Ecto neural progenitor cell (in vitro differentiated cells): ENCODE measurements around the gene PCLO.

Source experiments
- DNase-seq: peaks from one replicate; pipeline ENCODE4 v3.0.0-alpha.2; 2018; ENCODE audit warnings: low spot score

Gene PCLO

DNA sequence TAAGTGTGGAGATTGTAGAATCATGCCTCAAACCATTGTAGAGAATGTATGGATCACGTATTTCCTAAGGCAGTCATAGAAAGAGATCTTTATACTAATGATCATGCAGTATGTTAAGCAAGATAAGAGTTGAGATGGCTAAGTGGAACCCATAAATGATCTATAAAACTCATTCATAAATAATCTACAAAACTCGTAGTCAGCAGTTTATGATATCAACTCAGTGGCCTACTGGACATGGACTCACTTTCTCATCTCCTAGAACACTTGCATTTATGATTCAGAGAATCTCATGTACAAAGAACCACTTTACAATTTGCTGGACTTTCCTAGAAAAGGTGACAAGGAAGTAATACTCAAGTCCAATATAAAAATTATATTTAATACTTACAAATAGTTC is 339.6 kb downstream of the PCLO start:
- no peak for DNase-seq

DNA sequence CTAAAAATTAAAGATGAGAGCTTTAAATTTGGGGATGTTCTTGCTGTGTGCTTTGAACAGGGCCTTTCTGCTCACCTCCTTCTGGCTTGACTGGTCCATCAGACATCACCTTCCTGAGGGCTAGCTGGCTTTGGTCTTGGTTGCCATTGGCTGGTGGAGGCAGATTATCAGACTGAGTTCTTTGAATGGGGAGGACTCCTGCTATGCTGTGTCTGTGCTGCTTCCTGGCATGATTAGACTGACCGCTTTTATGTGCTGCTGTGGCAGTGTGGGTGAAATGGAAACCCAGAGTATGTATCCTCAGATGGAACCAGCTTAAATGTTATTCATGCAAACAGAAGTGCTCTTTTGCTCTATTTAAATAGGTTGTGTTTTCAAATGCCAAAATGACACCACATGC is 341.6 kb downstream of the PCLO start:
- DNase-seq: no peak

DNA sequence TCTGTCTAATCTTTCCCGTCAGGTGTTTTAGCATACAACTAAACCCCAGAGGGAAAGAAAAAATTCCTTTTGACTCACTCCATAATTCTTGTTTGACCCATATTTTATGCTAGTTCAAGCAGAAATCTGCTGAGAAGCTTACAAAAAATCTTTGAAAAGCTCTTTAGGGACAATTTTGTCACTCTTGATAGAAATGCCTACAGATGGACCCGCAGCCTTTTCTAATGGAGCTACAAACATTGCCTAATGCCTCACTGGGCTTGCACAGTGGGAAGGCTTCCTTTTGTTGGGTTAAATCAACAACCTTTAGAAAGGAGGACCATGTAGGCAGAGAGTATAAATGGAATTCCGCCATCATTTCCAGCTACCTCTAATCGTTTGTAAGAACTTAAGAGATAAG is 344.5 kb downstream of the PCLO start:
- DNase-seq: no peak

DNA sequence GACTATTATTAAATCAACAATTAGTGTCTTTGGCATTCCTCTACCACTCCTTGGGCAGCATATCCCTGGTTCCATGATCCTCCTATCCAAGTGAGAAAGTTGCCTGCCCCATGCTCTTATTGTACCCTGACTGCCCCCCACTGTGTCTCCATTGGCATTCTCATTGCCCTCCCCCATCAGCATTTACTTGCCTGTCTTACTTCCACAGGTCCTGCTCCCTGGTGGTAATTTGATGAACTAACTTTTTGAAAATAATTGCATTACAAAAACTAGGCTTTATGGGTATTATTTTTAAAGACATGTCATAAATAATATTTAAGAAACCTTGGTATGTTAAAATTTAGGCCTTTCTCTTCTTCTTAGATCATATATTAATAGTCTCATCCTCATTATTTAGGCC is 346.4 kb downstream of the PCLO start:
- no peak for DNase-seq

DNA sequence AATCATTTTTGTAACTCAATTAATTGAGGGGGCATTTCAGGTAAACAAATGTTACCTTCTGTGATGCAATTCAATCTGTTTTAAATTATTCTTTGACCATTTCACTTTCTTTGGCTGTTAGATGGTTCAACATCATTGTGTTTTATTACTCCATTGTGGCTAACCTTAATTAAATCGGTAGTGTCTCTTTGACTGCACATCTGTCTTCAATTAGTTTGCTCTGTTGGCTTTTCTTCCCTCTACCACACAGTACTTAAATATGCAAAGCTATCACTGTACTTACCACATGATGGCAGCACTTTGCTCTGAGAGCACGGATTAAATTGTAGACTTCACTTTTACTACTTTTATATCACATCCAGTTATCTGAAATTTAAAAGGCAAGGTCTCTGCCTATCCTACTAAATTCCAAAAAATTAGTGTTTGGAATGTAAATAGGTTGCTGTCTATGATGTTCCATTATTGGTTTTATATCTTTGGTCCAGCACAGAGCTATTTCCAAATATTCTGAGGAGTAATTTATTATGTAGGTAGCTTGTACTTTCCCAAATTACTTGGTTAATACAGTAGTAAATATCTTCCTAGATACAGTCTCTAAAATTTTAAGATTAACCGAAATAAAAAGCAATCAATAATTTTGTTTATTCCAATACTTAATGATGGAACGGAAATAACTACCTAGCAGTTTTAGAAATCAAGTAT is 352.0 kb downstream of the PCLO start:
- DNase-seq: no peak

DNA sequence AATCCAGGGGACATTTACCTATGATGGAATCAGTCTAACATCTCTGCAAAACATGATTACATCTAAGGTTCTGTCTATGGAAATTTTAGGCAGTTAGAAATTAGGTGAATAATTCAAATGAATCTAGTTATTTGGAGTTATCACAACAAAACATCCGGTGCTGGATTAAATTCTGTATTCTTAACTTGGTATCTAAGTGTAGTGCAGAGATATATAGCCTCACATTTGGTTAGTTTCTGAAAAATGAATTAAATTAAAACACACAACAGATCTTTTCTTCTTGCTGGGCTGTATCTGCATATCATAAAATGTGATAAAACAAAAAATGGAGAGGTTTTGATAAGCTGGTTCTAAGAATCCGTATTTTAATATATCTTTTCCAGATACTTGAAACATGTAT is 354.1 kb downstream of the PCLO start:
- DNase-seq: no peak

DNA sequence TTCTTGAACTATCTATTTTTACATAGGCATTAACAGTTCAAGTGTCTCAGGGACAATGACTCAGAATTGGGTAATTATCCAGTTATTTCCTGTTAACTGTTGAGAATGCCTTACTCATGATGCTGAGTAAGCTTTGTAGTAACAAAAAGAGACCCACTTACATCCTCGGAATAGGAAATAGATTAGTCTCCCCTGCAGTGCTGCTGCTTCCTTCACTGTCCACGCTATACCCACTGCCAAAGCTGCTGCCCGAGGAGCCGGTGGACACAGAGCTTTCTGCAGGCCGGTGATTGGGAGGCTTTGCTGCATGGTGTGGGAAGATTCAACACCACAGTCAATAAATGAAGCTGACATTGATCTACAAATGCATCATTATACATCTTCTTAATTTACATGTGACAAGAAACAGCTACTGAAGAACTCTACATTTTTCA is 357.1 kb downstream of the PCLO start:
- DNase-seq: no peak

DNA sequence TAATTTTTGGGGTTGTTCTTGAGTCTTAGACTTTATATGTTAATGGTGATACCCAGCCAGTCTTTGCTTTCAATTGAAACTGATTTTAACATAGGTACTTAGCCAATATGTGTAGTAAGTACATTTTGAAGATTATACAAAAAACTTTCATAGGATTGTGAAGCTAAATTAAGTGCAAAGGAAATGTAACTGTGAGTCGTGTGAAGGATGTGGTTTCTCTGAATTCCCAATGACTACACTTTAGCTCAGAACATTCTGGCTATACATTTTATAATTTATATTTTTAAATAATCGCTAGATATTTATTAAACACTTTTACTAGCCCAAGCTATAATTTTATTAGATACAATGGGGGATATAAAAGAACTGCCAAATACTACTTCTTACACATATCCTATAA is 359.3 kb downstream of the PCLO start:
- no peak for DNase-seq

DNA sequence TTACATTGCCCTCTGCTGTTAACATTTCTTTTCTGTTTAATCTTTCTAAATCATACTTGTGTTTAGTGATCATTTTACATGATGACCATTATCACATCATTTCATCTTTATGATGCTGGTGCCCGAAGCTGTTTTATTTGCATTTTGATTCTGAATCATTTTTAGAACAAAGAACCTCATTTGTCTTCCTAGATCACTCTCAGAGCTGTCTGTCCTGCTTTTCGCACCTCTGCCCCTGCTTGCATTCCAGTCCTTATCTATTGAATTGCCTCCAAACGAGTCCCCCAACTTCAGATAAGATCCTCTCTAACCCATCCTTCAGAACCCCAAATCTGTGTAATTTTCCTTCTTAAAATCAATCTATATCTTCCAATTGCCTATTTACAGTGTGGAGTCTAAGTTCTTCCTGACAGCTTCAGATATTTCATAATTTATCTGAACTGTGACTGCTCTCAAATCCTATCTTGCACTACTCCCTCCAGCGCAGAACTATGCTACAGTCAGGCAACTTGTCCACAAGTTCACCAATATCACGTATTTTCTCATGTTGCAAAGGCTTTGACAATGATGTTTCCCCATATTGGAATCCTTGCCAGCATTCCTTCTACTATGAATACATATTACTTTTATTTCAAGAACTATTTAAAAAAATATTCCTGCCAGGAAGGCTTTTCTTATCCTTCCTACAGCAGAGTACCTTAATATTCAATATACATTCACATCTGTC is 372.6 kb downstream of the PCLO start:
- no peak for DNase-seq

DNA sequence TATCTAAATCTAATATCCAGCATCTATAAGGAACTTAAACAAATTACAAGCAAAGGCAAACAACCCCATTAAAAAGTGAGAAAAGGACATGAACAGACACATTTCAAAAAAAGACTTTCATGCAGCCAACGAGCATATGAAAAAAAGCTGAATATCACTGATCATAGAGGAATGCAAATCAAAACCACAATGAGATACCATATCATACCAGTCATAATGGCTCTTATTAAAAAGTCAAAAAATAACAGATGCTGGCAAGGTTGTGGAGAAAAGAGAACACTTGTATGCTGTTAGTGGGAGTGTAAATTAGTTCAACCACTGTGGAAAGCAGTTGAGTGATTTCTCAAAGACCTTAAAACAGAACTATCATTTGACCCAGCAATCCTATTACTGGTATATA is 384.7 kb downstream of the PCLO start:
- DNase-seq: no peak

DNA sequence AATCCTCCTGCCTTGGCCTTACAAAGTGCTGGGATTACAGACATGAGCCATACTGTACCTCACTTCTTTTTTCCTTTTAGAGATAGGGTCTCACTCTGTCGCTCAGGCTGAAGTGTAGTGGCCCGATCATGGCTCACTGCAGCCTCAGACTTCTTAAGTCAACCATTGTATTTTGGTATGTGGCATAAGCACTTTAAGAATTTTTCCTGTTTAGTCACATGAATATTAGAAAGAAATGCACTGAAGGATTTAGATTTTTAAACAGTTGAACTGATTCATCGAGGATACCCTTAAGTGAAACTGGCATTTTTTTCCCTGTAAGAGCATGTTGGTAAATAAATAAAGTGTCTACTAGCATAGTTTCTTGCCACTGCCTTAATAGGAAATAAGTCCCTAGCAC is 399.8 kb downstream of the PCLO start:
- DNase-seq: no peak

DNA sequence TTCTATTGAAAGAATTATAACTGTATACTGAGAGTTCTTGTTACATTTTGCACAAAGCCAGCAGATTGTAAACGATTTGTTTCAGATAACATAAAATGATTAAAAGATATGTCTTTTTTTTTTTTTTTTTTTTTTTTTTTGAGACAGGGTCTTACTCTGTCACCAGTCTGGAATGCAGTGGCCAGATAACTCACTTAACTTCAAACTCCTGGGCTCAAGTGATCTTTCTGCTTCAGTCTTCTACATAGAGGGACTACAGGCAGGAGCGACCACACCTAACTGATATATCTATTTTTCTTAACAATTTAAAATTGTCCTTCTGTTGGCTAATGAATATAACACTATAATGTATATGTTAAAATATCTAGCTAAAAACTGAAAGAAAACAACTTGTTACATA is 401.9 kb downstream of the PCLO start:
- DNase-seq: no peak

DNA sequence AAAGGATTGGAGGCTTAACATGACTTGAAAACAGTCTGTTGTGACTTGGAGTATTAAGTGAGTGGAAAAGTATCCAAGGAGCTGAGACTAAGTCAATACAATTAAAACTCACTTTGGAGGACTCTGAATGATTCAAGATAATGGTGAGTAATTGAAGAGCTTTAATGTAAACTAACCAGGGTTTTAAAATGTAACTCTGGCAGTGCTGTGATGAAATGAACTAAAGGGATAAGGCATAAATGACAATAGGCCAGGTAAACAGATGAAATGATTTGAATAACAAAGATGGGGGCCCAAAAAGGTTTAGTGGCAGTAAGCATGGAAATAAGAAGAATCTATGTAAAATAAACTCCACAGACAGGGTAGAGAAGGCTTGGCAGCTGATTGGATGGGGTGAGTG is 402.6 kb downstream of the PCLO start:
- DNase-seq: no peak

DNA sequence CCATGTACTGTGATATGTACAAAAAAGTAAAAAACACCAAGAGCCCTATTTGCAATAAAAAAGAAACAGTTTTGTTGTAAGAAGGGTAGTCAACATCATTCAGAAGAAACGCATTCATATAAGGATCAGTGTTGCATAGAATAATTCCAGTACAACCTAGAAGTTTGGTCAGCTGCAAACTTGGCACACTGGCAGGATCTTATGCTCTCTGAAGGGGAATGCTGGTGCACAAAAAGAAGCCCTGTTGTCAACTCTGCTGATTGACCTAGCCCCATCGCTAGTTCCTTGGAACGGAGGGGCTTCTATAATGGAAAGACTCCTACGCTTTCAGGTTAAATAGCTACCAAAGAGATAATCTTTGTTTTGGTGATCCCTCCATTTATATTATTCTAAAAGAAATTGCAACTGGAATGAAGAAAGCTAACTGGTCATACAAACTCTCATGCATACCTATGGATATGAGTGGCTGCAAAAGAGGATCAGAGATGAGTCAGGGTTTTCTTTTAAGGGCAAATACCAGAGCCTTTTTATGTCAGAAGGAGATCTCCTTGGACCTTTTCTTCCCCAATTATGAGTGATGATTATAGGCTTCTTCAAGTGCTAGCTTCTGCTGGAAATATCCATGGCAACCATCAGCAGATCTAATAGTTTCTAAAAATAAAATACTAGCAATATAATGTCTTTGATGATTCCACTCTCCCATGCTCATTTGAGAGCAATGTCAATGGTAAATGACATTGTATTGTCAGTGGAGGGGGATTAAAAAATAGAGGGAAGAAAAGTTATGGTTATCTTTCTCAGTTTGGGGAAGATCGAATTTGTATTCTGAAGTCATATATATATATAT is 406.8 kb downstream of the PCLO start:
- no peak for DNase-seq

DNA sequence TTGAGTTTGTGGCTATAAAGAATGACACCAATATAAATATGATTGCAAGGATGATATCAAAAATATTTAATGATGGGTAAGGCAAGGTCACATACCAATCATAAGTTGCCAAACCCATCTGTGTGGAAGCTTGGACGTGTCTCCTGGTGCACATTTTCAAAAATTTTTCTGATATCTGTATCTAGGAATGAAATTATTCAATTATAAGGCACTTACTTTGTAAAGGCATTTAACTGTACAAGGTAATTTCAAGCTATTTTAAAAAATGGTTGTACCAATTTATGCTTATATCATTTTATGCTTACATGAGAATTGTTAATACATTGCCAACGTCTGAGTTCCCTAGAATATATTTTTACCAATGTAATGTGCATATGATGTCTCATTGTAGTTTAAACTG is 412.7 kb downstream of the PCLO start:
- DNase-seq: no peak

DNA sequence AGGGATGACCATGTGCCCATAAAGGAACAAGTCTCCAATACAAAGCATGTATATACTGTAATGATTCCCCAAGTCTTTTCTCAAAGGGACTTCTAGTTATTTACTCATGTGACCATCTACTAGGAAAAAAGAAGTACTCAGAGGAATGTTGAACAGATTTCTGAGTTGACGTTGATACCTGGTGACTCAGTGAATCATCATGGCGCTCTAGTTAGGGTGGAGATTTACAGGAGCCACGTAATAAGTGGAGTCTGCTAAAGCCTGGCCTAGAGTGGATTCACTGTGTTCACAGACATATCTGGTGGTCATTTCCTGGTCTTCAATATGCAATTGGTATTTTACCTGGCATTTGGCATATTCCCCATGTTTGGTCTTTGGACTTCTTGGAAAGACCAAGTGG is 416.9 kb downstream of the PCLO start:
- DNase-seq: no peak

DNA sequence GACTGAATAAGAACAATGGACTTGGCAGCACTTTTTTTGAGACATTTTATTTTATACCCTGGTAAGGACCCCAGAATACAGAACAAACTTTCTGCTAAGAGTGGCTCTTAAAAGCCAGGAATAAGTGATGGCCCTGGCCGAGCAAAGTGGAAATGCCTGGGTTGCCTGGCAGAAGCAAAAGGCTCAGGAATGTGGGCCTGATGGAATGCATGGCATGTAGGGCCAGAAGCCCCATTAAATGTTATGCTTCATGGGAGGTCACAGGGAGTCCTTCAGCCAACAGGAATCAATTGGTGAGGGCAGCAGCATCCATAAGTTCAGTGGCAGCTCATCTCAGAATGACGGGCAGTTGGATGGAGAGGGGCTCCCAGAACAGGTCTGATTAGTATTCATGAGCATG is 417.6 kb downstream of the PCLO start:
- DNase-seq: no peak

DNA sequence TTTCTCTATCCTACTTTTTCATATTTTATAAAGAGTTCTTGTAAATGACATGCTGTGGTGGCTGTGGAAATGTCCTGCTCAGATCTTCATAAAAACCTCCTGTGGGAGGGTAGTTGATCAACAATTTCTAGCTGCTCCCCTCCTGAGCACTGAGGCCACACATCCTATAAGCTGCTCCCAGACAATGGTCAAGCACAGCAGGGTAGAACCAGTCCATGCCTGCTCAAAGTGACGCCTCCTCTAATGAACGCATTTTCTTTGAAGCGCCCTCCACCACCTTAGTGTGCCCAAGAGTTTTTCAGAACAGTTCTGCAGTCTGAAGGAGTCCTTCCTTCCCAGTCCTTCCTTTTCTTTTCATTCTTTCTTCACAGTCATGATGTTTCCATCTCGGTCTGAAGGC is 420.5 kb downstream of the PCLO start:
- DNase-seq: no peak

DNA sequence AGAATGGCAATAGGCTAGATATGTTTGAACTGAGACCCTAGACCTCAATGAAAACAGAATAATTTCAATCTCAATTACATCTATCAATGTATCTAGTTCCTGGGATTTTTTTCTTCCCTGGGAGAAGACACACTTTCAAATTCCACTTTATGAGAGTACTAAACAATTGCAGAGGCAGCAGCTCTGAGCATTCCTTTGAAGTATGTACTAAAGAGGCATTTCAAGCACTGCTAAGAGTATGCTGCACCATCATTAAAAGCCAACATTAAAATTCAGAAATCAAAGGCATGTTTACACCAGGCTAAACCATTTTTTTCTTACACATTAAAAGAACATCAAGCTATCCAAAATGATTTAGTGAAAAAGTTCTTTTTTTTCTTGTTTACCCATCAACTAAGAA is 421.2 kb downstream of the PCLO start:
- DNase-seq: no peak

DNA sequence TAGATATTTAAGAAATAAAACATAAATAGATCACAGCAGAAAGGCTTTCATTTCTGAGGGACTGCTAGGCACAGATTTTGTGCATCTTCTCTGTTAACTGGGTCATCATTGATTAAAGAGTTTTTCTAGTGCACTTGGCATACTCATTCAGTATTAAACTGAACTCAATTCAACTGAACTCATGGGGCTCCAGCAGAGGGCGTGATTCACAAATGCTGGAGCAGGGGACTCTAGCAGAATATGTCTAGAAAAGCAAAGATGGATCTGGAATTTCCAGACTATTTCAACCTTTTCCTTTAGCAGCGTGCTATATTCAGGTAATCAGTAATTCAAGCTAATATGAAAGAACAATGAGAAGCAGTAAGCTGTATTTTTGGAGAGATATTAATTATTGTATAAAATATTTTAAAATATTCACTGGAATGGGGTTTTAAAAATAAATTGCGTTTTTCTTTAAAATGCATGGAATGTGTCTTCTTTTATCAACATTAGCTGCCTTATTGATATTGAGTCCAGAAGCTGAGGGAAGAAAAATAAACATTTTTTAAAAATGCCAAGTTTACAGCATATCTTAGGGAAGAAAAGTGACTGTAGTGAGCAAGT is 422.3 kb downstream of the PCLO start:
- DNase-seq: peak; percentile 55

DNA sequence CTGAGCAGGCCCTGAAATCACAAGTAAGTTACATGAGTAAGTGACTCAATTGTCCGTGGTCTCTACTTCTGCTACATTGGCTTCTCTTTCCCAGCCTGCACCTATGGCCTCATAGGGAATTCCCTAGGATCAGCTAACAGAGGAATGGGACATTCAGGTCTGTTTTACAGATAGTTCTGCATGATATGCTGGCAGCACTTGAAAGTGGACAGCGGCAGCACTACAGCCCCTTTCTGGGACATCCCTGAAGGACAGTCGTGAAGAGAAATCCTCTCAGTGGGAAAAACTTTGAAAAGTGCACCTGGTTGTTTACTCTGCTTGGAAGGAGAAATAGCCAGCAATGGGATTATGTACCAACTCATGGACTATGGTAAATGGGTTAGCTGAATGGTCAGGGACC is 426.1 kb downstream of the PCLO start:
- no peak for DNase-seq

DNA sequence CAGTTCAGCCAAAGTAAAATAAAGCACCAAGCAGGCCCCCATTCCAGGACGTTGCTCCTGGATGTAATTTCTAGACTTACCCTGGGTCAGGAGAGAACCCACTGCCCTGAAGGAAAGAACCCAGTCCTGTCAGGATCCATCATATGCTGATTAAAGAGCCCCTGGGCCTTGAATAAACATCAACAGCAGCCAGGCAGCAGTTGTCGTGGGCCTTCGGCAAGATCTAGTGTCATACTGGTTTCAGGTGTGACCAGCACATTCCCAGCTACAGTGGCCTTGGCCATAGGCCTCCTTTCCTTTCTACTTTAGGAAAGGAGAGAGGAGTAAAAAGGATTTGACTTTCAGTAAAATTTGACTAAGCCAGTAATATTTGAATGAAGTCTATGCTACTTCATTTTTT is 430.0 kb downstream of the PCLO start:
- no peak for DNase-seq
